Dermis lymphatic vessel endothelial cell (primary cell): ENCODE measurements around the gene AMOTL2. TPM values are rescaled to one million over a fixed set of nuclear protein-coding genes. Genes with fewer than 3 reads are reported as not detected.

Experiments
- total RNA-seq: library from RNA; depleted of rRNA; stranded (reverse); fragments of >200 nt; gene quantifications from 2 replicates; pipeline ENCODE4 v1.2.1, GENCODE V29; 2014

Gene AMOTL2
- 23.6 and 58.7 TPM in 2 replicates for total RNA-seq

GRCh38 chr3:134374105-134374790, at the start of gene AMOTL2:
Gene AMOTL2 (minus strand): TSS chr3:134374447. CDS start chr3:134371433, 3,014 bp downstream.

Other genes starting within 250 kb of the AMOTL2 start
- 92.0 and 114 TPM in 2 replicates for gene RYK, start 123.6 kb downstream of the AMOTL2 start, total RNA-seq
- 47.4 and 62.3 TPM in 2 replicates for gene ANAPC13, start 111.5 kb upstream of the AMOTL2 start, total RNA-seq
- 15.2 and 16.6 TPM in 2 replicates for gene CEP63, start 111.6 kb upstream of the AMOTL2 start, total RNA-seq